GM12892 (cell line): Measurements from ENCODE around the gene ADGRL3.

Source experiments
- POLR2A ChIP-seq: IDR thresholded peaks from 2 replicates; pipeline ENCODE4 v1.6.1; 2011; ENCODE audit warnings: low read depth, low read length, control low read depth
- POLR2AphosphoS5 ChIP-seq: IDR thresholded peaks from 2 replicates; pipeline ENCODE4 v1.6.1; 2011; ENCODE audit warnings: low read depth, low read length, control low read depth
- TAF1 ChIP-seq: IDR thresholded peaks from 2 replicates; pipeline ENCODE4 v1.6.1; 2011; ENCODE audit warnings: low read depth, mild to moderate bottlenecking, control low read depth, low read length, borderline replicate concordance

- TF ChIP-seq TAF1 (no peak), POLR2AphosphoS5 (no peak), POLR2A (no peak)
Measured at GRCh38 chr4:61277785-61278760, 77.9 kb downstream of the ADGRL3 start.
